Activated B cell treated with CpG ODN at 0.5 μM for 24 hours (primary cell): ENCODE results near the gene DPCD. TPM values are rescaled to one million over a fixed set of nuclear protein-coding genes. Genes with fewer than 3 reads are reported as not detected.

Source experiments
- ATAC-seq: fragments of 200-7000 bp; cut with Tn5 transposase; one replicate; pipeline ENCODE4 v1.10.0; 2021; ENCODE audit warnings: low read depth, mild to moderate bottlenecking, moderate library complexity
- CTCF ChIA-PET: fragments of 350-600 bp; sonication (Branson Sonifier 250); formaldehyde crosslinking; loops from one replicate; lab custom pipeline; 2021; ENCODE audit warnings: antibody characterized with exemption; lab: Charles Lee
- POLR2A ChIA-PET: fragments of 350-600 bp; sonication (Branson Sonifier 250); formaldehyde crosslinking; loops from one replicate; lab custom pipeline; 2021; ENCODE audit warnings: antibody characterized with exemption; lab: Charles Lee
- DNase-seq: peaks from one replicate; pipeline ENCODE4 v3.0.0; 2022
- H3K27ac Mint-ChIP-seq: one replicate; pipeline ENCODE4 v1.8.0; 2020; ENCODE audit warnings: mixed read lengths
- H3K27me3 Mint-ChIP-seq: one replicate; pipeline ENCODE4 v1.8.0; 2021; ENCODE audit warnings: mixed read lengths
- H3K36me3 Mint-ChIP-seq: one replicate; pipeline ENCODE4 v1.8.0; 2021; ENCODE audit warnings: low read depth, mixed read lengths
- H3K4me1 Mint-ChIP-seq: one replicate; pipeline ENCODE4 v1.8.0; 2021; ENCODE audit warnings: mixed read lengths
- H3K4me3 Mint-ChIP-seq: one replicate; pipeline ENCODE4 v1.8.0; 2020; ENCODE audit warnings: mild to moderate bottlenecking, mixed read lengths
- H3K9me3 Mint-ChIP-seq: one replicate; pipeline ENCODE4 v1.8.0; 2020; ENCODE audit warnings: mixed read lengths
- CTCF ChIP-seq: fragments of 200-600 bp; IDR thresholded peaks from one replicate; pipeline ENCODE4 v1.8.0; 2022; ENCODE audit warnings: antibody characterized with exemption, mild to moderate bottlenecking
- intact Hi-C: fragments of 100-400 bp; cut with micrococcal nuclease; formaldehyde crosslinking; loops from one replicate; pipeline ENCODE4 v1.15.1; 2024
- total RNA-seq: library from RNA; stranded (reverse); gene quantifications from 2 replicates; pipeline ENCODE4 v1.2.3, GENCODE V29; 2022

DPCD gene
- total RNA-seq, 1 donor from 2014 or later = 2.9 TPM

DNA sequence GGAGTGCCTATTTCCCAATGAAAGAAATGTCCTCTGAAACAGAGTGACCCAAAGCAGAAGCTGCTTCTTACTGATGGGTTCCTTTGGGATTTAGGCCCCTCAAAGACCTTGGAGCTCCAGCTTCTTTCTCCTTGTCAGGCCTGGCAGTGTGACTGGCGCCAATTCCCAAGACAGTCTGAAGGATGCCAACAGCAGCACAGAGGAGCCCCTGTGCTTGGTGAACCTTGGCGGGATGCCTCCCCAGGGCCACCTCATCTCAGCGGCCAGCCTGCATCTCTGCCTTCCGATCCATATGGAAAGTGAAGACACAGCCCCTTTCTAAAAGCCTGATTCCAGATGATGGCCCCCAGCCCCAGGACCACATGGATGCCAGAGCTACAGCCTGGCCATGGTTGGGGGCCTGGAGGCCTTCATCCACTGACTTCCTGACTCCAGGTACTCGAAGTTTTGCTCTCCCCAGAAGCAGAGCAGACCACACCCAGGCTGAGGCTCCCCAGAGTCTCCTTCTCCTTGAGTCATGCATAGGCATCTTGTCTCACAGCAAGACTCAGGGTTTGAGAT, 61.5 kb downstream of the DPCD start:
- DNase-seq (no peak), ATAC-seq (no peak)
- intact Hi-C loops = no loop called here
- no peaks in the 10 kb centered on the region for H3K9me3 Mint-ChIP-seq
- CTCF ChIA-PET = no interaction called here
- H3K27ac Mint-ChIP-seq = no peak overlapping the region
- POLR2A ChIA-PET = no interaction called here
- no peaks in the 10 kb centered on the region for H3K4me1 Mint-ChIP-seq
- H3K4me3 Mint-ChIP-seq = no peak overlapping the region
- H3K27me3 Mint-ChIP-seq = no peaks in the 10 kb centered on the region
- peaks cover 51% of the 10 kb centered on the region for H3K36me3 Mint-ChIP-seq
- TF ChIP-seq CTCF = no peak

DNA sequence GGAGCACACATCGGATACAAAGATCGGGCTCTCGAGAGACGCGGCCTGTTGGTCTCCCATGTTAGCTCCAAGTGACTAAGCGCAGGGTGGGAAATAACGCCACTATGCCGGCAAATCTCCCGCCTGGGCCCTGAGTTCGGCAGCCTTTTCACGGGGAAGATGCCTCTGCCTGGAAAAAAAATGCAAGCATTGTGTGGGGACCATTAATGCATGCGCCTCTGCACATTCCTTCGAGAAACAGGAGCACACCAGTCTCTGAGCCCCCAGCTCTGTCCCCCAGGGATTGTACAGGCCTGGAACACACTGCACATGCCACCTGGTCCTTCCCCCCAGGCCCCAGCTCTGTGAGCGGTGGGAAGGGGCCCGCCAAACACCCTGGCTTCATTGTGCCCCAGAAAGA, 62.7 kb downstream of the DPCD start:
- ATAC-seq (no peak), DNase-seq (no peak)
- no peak for TF ChIP-seq CTCF
- Mint-ChIP-seq H3K36me3 (peaks cover 47% of the 10 kb centered on the region), H3K27ac (no peak overlapping the region), H3K4me1 (no peaks in the 10 kb centered on the region), H3K27me3 (no peaks in the 10 kb centered on the region), H3K4me3 (no peak overlapping the region), H3K9me3 (no peaks in the 10 kb centered on the region)
- ChIA-PET POLR2A (no interaction called here), CTCF (no interaction called here)
- intact Hi-C loops = no loop called here

DNA sequence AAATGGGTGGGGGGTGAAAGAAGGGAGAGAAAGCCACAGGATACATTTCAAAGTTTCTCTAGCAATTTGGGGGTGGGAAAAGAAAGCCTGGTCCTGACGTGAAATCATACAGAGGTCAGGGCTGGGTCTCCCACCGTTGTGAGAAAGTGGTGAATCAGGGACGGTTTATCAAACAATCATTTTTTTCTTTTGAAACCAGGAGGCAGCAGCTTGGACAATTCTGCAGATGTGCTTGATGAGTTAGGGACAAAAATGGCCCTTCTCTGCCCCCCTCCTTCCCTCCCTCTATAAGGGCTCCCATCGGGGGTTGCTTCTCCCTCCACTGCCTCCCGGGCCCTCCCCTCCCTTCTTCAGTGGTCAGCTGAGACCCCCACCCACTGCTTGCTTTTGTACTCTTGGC, 63.2 kb downstream of the DPCD start:
- ChIA-PET POLR2A (no interaction called here), CTCF (no interaction called here)
- intact Hi-C loops = no loop called here
- Mint-ChIP-seq H3K27ac (no peak overlapping the region), H3K27me3 (no peaks in the 10 kb centered on the region), H3K4me1 (no peaks in the 10 kb centered on the region), H3K36me3 (peaks cover 51% of the 10 kb centered on the region), H3K4me3 (no peak overlapping the region), H3K9me3 (no peaks in the 10 kb centered on the region)
- DNase-seq = no peak
- no peak for TF ChIP-seq CTCF
- ATAC-seq = no peak

- DNase-seq = no peak
- no peak overlapping the region for H3K4me3 Mint-ChIP-seq
- no peak overlapping the region for H3K27ac Mint-ChIP-seq
- peaks cover 55% of the 10 kb centered on the region for H3K36me3 Mint-ChIP-seq
- ChIA-PET CTCF (no interaction called here), POLR2A (no interaction called here)
- intact Hi-C loops = no loop called here
- no peaks in the 10 kb centered on the region for H3K4me1 Mint-ChIP-seq
- TF ChIP-seq CTCF = no peak
- no peaks in the 10 kb centered on the region for H3K27me3 Mint-ChIP-seq
- ATAC-seq = no peak
- no peaks in the 10 kb centered on the region for H3K9me3 Mint-ChIP-seq
Measured at GRCh38 chr10:101653536-101653935, 65.4 kb downstream of the DPCD start.

GRCh38 chr10:101655570-101655969, 67.4 kb downstream of the DPCD start:
- intact Hi-C loops = no loop called here
- no peaks in the 10 kb centered on the region for H3K9me3 Mint-ChIP-seq
- H3K27ac Mint-ChIP-seq = no peak overlapping the region
- H3K27me3 Mint-ChIP-seq = no peaks in the 10 kb centered on the region
- ChIA-PET POLR2A (interaction anchor here (0.6 kb wide), 1 partner anchor 586 kb away, joined by 3 read pairs; the partner anchor contains the start of gene PITX3), CTCF (interaction anchor here (1.4 kb wide), 1 partner anchor 125 kb away, joined by 3 read pairs; no protein-coding TSS in a partner anchor)
- no peak overlapping the region for H3K4me3 Mint-ChIP-seq
- H3K36me3 Mint-ChIP-seq = peaks cover 56% of the 10 kb centered on the region
- no peaks in the 10 kb centered on the region for H3K4me1 Mint-ChIP-seq
- ATAC-seq (no peak), DNase-seq (no peak)
- no peak for TF ChIP-seq CTCF
